Colonic mucosa (tissue), 4 donors: ENCODE results near the gene TMEM86B. TPM values are rescaled to one million over a fixed set of nuclear protein-coding genes. Genes with fewer than 3 reads are reported as not detected.

Experiments used
- DNase-seq: peaks from one replicate; pipeline ENCODE4 v3.0.0-alpha.2; 2020
- H3K27ac ChIP-seq: fragments of 200-600 bp; one replicate; pipeline ENCODE4 v1.8.0; 2021
- H3K27me3 ChIP-seq: fragments of 200-600 bp; one replicate; pipeline ENCODE4 v1.8.0; 2021
- H3K36me3 ChIP-seq: fragments of 200-600 bp; one replicate; pipeline ENCODE4 v1.8.0; 2021
- H3K4me1 ChIP-seq: fragments of 200-600 bp; one replicate; pipeline ENCODE4 v1.8.0; 2021; ENCODE audit warnings: mild to moderate bottlenecking
- H3K4me3 ChIP-seq: fragments of 200-600 bp; one replicate; pipeline ENCODE4 v1.8.0; 2021
- H3K9ac ChIP-seq, 2 donors: one replicate each; pipeline ENCODE4 v1.7.0; 2013; ENCODE audit warnings: control low read depth in 2 of 2, low read depth in 2 of 2, low read length in 2 of 2
- H3K9me3 ChIP-seq: fragments of 200-600 bp; one replicate; pipeline ENCODE4 v1.8.0; 2021
- intact Hi-C: fragments of 100-400 bp; cut with DNase I; formaldehyde crosslinking; loops from one replicate; pipeline ENCODE4 v1.14.1; 2022
- total RNA-seq, 2 donors: library from RNA; stranded (reverse); fragmentation: NEBNext Ultra II Directional in 1 of 2; extraction: Animal tissue kit (Norgen Biotek cat#: 25700) in 1 of 2; gene quantifications; one replicate each; pipeline ENCODE4 v1.2.1, GENCODE V29; 2021
- TF ChIP-seq, protein P1 (sequence below): fragments of 200-600 bp; IDR thresholded peaks from one replicate; pipeline ENCODE4 v1.8.0; 2022; ENCODE audit warnings: antibody characterized with exemption, mild to moderate bottlenecking
- donor health status: healthy.
- donor health status: DM: no; HTN: no; CAD: no.
- donor health status: DM: no; HTN: no; CAD: no.

The TMEM86B gene
- total RNA-seq, 2 donors from 2014 or later = 2.1 to 5.3 TPM

DNA sequence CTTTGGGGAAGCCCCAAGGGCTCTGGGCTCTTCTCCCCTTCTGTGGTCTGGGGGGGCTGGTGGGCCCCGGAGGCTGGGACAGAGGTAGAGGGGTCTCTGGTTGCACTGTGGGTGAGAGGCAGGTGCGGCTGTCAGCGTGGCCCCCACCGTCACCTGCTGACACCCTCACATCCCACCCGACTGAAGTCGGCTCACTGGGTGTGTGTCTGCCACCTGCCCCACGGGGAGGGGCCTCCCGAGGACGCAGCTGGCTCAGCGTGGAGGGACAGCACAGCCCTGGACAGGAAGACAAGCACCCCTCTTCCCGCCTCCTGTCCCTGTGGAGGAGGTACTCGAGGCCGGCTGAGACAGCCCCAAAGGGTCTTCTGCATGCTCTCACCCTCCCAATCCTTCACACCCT is 2.2 kb upstream of the TMEM86B start:
- Histone ChIP-seq H3K4me3 (no peak overlapping the region), H3K27ac (no peak overlapping the region), H3K9ac (no peak overlapping the region), H3K27me3 (no peaks in the 10 kb centered on the region), H3K9me3 (no peaks in the 10 kb centered on the region), H3K36me3 (peaks cover 14% of the 10 kb centered on the region), H3K4me1 (no peaks in the 10 kb centered on the region)
- no peak for DNase-seq
- TF ChIP-seq, protein P1, sequence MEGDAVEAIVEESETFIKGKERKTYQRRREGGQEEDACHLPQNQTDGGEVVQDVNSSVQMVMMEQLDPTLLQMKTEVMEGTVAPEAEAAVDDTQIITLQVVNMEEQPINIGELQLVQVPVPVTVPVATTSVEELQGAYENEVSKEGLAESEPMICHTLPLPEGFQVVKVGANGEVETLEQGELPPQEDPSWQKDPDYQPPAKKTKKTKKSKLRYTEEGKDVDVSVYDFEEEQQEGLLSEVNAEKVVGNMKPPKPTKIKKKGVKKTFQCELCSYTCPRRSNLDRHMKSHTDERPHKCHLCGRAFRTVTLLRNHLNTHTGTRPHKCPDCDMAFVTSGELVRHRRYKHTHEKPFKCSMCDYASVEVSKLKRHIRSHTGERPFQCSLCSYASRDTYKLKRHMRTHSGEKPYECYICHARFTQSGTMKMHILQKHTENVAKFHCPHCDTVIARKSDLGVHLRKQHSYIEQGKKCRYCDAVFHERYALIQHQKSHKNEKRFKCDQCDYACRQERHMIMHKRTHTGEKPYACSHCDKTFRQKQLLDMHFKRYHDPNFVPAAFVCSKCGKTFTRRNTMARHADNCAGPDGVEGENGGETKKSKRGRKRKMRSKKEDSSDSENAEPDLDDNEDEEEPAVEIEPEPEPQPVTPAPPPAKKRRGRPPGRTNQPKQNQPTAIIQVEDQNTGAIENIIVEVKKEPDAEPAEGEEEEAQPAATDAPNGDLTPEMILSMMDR = no peak
- intact Hi-C loops = no loop called here

DNA sequence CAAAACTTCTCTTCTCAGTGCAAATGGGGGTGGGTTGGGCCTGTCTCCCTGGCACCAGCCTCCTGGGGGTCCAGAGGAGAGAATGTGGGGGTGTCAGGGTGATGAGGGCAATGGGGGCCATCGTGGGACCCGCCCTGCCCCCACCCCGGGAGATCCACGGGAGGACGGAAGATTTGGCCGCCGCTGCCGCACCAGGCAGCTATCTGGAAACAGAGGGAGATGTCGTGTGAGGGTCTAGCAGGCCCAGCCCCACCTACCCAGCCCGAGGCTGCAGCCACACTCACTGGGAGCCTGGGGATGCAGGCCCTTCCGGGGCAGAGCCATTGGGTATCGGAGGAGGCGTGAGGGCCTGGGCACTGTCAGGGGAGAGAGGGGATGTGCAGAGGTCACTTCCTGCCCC is 1.8 kb upstream of the TMEM86B start:
- TF ChIP-seq, protein P1 = no peak
- no peaks in the 10 kb centered on the region for H3K27me3 ChIP-seq
- H3K9ac ChIP-seq = no peak overlapping the region
- no peak overlapping the region for H3K4me3 ChIP-seq
- intact Hi-C loops = no loop called here
- H3K4me1 ChIP-seq = no peaks in the 10 kb centered on the region
- peaks cover 13% of the 10 kb centered on the region for H3K36me3 ChIP-seq
- DNase-seq = no peak
- no peaks in the 10 kb centered on the region for H3K9me3 ChIP-seq
- H3K27ac ChIP-seq = no peak overlapping the region

DNA sequence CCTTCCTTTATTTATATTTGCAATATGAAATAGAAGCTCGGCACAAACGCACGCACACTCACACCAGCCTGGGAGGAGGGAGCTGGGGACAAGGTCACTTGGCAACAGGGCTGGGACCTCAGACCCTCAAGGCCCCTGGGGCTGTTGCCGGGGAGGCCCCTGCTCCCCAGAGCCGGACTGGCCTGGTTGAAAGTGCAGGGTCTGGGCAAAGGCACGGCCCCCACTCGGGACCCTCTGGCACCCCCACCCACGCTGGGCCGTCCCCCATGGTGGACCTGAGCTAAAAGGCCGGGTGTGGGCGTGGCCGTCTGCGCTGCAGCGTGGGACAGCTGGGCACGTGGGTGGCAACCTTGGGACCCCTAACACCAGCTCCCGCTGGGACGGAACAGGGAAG is 1.2 kb upstream of the TMEM86B start:
- no peaks in the 10 kb centered on the region for H3K27me3 ChIP-seq
- TF ChIP-seq, protein P1 = no peak
- no peaks in the 10 kb centered on the region for H3K4me1 ChIP-seq
- DNase-seq = no peak
- H3K9ac ChIP-seq = no peak overlapping the region
- peaks cover 13% of the 10 kb centered on the region for H3K36me3 ChIP-seq
- no peaks in the 10 kb centered on the region for H3K9me3 ChIP-seq
- H3K4me3 ChIP-seq = no peak overlapping the region
- H3K27ac ChIP-seq = no peak overlapping the region
- intact Hi-C loops = no loop called here

DNA sequence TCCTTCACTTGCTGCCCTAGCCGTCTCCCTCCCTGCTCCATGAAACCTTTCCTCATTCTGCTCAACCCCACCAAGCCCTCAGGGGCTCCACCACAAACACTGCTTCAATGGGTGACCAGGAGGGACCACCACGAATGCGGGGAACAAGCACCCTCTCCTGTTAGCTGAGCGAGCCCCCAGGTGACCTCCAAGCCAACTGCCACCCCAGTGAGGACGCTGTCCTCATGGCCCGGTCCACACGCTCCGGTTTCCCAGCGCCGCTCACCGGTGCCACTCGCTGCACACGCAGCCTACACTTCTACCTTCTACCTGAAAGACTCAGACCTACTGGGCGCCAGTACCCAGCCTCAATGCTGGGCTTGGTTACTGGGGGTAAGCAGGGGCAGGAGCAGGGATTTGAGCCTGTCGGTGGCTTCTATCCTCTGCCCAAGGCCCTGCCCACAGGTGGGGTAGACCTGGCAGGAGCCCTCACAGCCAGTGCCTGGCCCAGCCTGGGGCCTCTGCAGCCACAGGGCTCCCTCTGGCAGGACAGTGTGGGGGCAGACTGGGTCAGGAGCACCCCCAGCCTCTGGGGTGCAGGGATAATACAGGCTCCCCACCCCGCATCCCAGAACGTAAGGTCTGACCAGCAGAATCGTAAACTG is 704 bp upstream of the TMEM86B start:
- no peak overlapping the region for H3K27ac ChIP-seq
- peaks cover 13% of the 10 kb centered on the region for H3K36me3 ChIP-seq
- TF ChIP-seq, protein P1 = no peak
- intact Hi-C loops = no loop called here
- no peak overlapping the region for H3K4me3 ChIP-seq
- DNase-seq = no peak
- no peaks in the 10 kb centered on the region for H3K27me3 ChIP-seq
- no peaks in the 10 kb centered on the region for H3K9me3 ChIP-seq
- H3K4me1 ChIP-seq = no peaks in the 10 kb centered on the region
- no peak overlapping the region for H3K9ac ChIP-seq

DNA sequence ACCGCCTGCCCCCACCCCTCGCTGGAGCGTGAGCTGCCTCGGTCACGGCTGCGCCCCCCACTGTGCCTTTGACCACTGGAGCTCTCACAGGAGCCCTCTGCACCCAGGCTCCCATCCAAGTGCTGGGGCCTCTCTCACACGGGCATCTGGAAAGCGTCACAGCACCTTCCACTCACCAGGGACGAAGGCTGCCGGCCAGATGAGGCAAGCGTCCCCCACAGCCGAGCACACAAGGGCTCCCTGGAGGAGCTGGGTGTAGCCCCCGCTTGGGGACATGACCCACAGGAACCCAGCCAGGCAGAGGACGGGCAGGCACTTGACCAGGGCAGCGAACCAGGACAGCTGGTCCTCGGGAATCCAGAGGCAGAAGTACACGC is 560 bp downstream of the TMEM86B start:
- no peaks in the 10 kb centered on the region for H3K9me3 ChIP-seq
- H3K27ac ChIP-seq = no peak overlapping the region
- intact Hi-C loops = no loop called here
- H3K4me3 ChIP-seq = no peak overlapping the region
- peaks cover 13% of the 10 kb centered on the region for H3K36me3 ChIP-seq
- TF ChIP-seq, protein P1 = no peak
- H3K9ac ChIP-seq = no peak overlapping the region
- no peaks in the 10 kb centered on the region for H3K4me1 ChIP-seq
- no peak for DNase-seq
- no peaks in the 10 kb centered on the region for H3K27me3 ChIP-seq
